ES-I3 (cell line): Measurements from ENCODE around the gene PDXK.

Experiments used
- H3K36me3 ChIP-seq: 2 replicates; pipeline ENCODE4 v1.6.1; 2013; ENCODE audit warnings: mild to moderate bottlenecking, low read length, control low read depth, moderate library complexity; ENCODE audit not compliant: insufficient read depth
- H3K4me1 ChIP-seq: 2 replicates; pipeline ENCODE4 v1.6.1; 2013; ENCODE audit warnings: mild to moderate bottlenecking, control low read depth, low read length; ENCODE audit not compliant: insufficient read depth
- H3K9ac ChIP-seq: 2 replicates; pipeline ENCODE4 v1.6.1; 2013; ENCODE audit warnings: low read depth, mild to moderate bottlenecking, low read length, moderate library complexity
- H3K9me3 ChIP-seq: 2 replicates; pipeline ENCODE4 v1.6.1; 2013; ENCODE audit warnings: mild to moderate bottlenecking, low read length, moderate library complexity; ENCODE audit not compliant: control insufficient read depth, insufficient read depth

PDXK gene

DNA sequence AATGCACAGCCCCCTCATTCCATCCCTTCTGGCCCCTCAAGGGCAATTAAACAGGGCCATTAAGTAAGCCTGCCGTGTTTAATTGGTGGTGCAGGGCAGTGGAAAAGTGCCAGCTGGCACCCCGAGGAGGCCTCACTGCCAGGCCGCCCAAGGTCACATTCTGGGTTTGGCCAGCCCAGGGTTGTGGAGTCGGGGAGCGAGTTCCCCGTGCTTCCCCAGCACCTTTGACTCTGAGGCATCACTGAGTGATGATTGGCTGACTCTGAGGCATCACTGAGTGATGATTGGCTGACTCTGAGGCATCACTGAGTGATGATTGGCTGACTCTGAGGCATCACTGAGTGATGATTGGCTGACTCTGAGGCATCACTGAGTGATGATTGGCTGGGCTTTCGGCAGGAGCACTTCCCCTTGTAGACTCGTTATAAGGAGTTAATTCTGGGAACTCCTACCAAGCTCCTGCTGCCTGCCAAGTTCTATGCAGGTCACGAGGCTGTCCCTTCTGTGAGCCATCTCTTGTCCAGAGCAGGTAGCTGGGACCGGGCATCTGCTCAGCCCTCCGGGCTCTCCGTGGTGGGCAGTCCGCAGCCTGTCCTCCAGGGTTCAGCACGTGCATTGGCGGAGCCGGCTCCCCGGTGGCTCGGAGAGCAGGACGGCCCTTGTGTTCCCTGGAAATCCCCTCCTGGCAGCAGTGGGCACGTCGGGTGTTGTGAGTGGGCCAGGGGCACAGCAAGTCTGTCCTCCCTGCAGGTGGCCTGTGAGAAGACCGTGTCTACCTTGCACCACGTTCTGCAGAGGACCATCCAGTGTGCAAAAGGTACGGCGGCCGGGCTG lies 36.2 kb downstream of the PDXK start:
- Histone ChIP-seq H3K36me3 (peaks cover 12% of the 10 kb centered on the region; the same call in 1 of the 2 replicates), H3K9me3 (no peaks in the 10 kb centered on the region), H3K9ac (no peak overlapping the region), H3K4me1 (no peaks in the 10 kb centered on the region)

DNA sequence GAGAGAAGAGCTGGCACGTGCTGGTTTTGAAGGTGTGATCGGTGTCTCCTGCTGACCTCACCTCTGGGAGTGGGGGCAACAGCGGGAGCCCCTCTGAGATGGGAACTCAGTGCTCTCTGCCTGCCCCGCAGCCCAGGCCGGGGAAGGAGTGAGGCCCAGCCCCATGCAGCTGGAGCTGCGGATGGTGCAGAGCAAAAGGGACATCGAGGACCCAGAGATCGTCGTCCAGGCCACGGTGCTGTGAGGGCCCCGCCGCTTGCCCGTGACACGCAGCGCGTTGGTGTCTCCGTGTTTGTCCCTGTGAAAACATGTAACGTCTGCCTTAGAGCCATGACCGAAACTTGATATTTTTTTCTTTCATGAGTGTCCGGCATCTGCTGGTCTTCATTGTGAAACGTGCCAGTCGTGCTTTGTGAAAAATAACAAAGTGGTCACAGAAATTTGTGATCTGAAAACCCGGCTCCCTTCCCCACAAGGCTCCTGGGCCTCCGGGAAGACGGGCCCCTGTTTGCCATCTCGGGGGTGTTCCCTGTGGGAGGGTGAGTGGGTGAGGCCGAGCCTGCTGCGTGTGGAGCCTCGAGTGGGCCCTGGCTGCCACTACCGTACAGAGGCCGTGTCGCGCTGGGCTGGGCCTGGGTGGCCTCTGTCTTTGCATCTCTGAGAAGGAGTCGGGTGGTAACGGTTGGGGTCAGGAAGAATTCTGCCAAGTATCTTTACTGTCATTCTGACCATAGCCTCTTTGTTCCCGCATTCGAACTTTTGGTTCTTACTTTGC lies 37.1 kb downstream of the PDXK start:
- Histone ChIP-seq H3K4me1 (no peaks in the 10 kb centered on the region), H3K36me3 (peaks cover 12% of the 10 kb centered on the region), H3K9me3 (no peaks in the 10 kb centered on the region), H3K9ac (no peak overlapping the region)

DNA sequence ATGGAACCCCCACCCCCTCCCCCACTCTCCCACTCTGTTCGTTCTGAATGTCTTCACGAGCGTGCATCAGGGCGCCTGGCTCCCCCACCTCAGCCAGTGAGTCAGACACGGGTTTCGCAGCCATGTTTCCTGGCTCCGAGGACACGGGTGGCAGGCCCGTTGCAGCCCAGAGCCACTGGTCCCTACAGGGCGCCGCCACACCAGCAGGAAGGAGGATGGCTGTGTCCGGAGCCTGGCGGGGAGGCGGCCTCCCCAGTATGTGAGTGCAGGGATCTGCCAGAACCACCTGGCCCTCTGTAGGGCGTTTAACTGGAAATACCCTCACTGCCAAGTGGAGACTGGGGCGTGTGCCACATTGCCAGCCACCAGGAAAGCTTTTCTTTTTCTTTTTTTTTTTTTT lies 38.7 kb downstream of the PDXK start:
- peaks cover 12% of the 10 kb centered on the region for H3K36me3 ChIP-seq
- H3K9me3 ChIP-seq: no peaks in the 10 kb centered on the region
- H3K9ac ChIP-seq: no peak overlapping the region
- no peaks in the 10 kb centered on the region for H3K4me1 ChIP-seq

DNA sequence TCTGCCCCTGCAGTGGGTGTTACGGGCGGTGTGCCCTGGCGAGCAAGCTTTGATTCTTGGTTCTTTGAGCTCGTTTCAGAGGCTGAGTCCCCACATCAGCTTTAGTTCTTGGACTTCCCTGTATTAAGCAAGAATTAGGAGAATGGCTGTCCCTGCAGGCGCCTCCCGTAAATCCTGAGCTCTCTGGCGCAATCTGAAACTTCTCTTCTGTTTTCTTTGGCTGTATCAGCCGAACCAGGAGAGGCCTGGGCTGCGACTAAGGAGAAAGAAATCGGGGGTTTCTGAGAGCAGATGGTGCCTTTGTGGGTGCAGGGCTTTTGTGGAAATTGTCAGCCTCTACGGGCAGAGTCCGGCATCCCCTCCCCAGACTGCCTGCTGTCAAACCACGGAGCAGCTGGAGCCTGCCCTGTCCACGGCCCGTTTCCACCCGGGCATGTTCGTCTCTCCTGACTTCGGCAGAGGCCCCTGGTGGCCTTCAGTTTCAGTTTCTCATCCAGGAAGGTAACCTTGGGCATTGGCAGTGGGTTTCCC lies 39.2 kb downstream of the PDXK start:
- H3K4me1 ChIP-seq: no peaks in the 10 kb centered on the region
- no peak overlapping the region for H3K9ac ChIP-seq
- H3K36me3 ChIP-seq: peaks cover 18% of the 10 kb centered on the region
- H3K9me3 ChIP-seq: no peaks in the 10 kb centered on the region

DNA sequence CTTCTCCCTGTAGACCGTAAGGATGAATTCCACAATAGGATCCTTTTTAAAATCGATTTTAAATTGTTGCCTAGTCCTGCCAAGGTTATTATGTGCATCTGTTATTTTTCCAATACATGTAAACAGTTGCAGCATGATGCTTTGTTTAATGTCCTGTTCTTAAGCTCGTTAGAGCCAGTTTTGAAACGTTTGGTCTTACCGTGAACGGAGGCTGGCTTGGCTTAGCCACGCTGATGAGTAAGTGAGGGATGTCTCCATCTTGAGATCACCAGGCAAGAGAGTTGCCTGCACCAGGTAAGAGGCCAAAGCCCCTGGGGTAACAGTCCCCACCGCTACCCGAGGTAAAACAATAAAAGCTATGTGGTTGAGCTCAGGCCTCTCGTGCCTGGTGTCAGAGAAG lies 39.9 kb downstream of the PDXK start:
- Histone ChIP-seq H3K36me3 (peaks cover 20% of the 10 kb centered on the region), H3K9me3 (no peaks in the 10 kb centered on the region), H3K9ac (no peak overlapping the region), H3K4me1 (no peaks in the 10 kb centered on the region)

DNA sequence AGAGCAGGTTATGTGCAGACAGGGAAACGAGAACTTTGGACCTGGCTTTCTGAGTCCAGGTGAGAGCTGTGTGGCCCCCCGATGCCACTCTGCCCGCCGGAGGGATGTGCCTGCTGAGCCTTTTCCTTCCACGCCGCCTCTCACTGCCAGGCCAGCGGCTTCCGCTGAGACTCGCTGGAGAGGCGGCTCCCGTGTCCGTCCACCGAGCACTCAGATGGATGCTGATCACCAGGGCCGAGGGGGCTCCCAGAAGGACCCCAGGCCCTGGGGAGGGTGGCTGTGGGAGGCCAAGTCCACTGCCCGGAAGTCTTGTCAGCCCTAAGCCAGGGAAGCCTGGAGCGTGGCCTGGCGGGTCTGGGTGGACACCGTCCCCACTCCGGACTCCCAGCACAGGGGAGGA lies 40.7 kb downstream of the PDXK start:
- Histone ChIP-seq H3K36me3 (peaks cover 16% of the 10 kb centered on the region), H3K4me1 (no peaks in the 10 kb centered on the region; the same call in 1 of the 2 replicates), H3K9ac (no peak overlapping the region)

DNA sequence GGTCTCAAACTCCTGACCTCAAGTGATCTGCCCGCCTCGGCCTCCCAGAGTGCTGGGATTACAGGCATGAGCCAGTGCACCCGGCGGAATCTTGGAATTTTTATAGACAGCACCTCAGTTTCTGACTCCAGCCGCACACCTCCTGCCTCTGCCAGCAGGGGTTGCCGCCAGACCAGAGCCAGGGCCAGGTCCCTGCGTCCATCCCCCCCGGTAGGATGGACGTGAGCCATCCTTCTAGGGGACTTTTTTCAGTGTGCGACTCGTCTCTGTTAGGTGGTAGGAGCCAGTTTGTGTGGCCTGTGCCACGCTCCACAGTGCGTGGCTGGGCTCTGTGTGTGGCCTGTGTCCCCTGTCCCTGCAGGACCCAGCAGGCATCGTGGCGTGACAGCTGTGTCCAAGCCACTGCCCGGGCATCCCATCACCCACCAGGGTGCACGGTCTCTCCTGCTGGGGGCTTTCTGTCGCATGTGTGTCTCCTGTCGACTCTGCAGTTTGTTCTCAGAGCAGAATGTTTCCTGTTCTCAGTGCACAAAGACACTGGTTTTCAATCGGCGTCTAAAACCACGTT lies 41.5 kb downstream of the PDXK start:
- Histone ChIP-seq H3K36me3 (peaks cover 16% of the 10 kb centered on the region), H3K9ac (no peak overlapping the region), H3K4me1 (no peaks in the 10 kb centered on the region; the same call in 1 of the 2 replicates), H3K9me3 (no peaks in the 10 kb centered on the region)

More for the DNA sequence above, 40.7 kb downstream of the PDXK start:
- no peaks in the 10 kb centered on the region for H3K9me3 ChIP-seq

DNA sequence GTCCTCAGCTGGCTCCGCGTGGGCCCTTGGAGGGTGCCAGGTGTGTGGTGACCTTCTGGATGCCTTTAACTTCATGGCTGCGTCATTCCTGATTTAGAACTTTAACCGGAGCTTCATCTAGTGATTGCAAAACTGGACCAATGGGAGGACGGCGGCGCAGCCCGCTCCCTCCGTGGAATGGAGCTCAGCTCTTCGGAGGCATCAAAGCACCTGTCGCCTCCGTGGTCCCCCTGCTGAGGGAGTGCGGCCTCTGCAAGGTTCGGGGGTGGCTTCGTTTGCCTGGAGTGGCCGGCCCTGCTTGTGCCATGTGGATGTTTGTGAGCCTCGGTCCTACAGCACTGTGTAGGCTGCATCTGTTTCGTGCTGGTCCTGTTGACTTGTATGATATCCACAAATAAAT lies 43.0 kb downstream of the PDXK start:
- Histone ChIP-seq H3K36me3 (peaks cover 12% of the 10 kb centered on the region), H3K4me1 (no peaks in the 10 kb centered on the region; the same call in 1 of the 2 replicates), H3K9ac (no peak overlapping the region), H3K9me3 (no peaks in the 10 kb centered on the region)

DNA sequence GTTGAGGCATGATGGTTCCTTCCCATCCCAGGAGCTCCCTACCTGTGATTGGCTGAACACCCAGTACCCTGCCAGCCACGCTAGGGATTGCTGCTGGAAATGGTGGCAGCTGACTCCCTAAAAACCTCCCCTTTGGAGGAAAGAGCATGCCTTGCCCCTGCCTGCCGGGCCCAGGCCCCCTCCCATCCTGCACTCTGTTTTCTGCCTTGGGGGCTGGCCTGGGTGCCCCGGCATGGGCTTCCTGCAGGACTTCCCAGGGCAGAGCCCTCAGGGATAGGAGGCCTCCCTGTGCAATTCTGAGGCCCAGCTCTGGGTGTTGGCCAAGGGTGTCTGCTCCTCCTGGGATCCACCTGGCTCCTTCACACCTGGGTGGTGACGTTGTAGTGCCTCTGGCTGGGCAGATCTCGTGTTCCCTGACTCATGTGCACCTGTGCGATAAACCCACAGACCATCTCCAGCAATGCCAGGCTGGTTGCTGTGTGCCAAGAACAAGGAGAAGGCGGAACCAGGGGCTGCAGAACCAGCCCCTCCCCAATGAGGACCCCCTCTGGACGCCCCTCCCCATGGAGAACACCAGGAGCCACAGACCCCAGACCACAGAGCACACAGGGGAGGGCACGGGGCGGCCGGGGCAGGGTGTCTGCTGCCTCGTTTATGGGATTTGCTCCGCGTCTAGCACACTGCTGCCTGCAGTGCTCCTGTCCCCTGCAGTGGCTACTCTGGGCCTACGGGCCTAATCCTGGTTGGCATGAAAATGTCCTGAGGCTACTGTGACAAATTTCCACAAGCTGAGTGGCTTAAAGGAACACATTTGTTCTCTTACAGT lies 43.6 kb downstream of the PDXK start:
- H3K36me3 ChIP-seq: peaks cover 12% of the 10 kb centered on the region
- H3K9ac ChIP-seq: no peak overlapping the region
- H3K9me3 ChIP-seq: no peaks in the 10 kb centered on the region
- H3K4me1 ChIP-seq: no peaks in the 10 kb centered on the region; the same call in 1 of the 2 replicates

DNA sequence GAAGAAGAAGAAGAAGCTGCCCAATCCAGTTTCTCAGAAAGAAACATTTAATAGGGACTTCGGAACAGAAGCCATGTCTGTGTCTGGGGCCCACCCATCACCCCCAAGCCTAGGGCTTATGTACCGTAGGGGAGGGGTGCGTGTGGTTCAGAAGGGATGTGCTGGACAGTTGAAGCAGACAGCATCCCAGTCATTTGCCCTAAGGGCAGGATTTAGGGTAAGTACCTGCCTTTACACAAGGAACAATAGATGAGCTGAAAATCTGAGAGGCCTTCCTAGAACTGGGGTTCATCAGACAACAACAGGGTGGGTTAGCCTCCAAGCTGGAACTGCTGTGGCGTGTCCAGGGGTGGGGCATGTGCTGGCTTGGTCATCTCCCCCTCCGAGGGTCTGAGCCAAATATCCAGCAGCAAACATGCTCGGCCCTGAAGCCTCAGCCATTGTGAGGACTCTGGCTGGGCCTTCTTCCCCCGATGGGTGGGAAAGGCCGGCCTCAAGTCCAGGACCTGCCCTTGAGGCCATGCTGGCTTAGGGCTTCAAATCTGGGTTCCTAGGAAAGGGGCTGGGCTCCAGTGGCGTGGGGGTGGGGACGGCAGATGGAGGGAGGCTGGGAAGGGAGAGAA lies 45.1 kb downstream of the PDXK start:
- no peak overlapping the region for H3K9ac ChIP-seq

DNA sequence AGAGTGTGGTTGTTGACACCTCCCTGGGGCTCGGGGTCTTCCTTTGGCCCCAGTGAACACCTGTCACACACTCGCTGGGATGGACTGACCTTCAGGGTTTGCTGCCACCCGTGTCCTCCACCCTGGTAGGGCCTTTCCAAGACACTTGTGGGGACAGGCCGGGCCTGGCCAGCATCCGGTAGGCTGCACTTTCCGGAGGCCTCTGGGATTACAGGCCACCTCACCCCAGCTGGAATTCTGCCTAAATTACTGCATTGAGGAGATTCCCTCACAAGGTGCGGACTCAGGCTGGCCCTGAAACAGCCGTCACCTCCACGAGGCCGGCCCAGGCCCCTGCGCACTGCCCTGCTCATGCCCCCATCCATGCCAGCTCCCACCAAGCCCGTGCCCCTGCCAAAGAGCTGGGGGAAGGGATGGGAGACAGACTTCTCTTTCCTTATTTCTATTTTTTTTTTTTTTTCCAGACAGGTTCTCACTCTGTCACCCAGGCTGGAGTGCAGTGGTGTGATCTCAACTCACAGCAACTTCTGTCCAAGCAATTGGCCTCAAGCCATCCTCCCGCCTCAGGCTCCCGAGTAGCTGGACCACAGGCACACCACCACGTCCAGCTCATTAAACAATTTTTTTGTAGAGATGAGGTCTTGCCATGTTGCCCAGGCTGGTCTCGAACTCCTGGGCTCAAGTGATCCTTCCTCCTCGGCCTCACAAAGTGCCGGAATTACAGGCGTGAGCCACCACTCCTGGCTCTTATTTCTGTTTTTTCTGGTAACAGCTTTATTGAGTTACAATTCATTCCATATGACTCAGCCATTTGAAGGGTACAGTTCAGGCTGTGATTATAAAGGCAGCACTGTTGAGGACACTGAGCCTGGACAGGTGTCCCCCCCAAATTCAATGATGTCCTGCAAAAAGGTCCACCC lies 45.9 kb downstream of the PDXK start:
- H3K9ac ChIP-seq: no peak overlapping the region

More for the DNA sequence above, 45.1 kb downstream of the PDXK start:
- H3K36me3 ChIP-seq: peaks cover 9% of the 10 kb centered on the region; the same call in 1 of the 2 replicates
- H3K4me1 ChIP-seq: peaks cover 12% of the 10 kb centered on the region; the same call in 1 of the 2 replicates
- H3K9me3 ChIP-seq: no peaks in the 10 kb centered on the region

DNA sequence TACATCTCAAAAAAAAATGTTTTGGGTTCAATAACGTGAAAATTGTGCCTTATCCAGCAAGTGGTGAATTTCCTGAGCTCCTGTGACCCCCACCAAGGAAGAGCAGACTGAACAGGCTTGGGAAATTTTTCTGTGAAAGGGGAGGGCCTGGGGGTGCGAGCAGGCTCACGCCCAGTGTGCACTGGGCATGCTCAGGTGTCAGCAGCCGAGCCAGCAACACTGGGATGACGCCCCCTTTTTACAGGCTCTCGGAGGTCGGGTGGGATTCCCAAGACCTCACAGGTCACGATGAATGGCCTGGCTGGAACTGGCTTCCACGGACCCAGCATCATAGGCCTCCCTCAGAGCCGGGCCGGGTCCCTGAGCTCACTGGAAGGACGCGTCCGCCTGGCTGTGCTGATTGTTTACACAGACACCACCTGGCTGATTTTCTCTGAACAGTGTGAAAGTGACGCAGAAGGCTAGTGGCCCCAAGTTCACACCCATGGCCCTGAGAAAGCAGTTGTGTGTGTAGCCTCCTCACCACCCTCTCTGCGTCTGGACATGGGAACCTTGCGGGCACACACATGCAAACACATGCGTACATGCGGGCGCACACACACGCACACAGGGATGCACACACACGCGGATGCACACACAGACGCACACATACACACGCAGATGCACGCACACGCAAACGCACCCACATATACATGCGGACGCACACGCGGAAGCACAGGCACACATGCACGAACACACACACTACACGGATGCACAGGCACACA lies 48.0 kb downstream of the PDXK start:
- Histone ChIP-seq H3K4me1 (peaks cover 21% of the 10 kb centered on the region), H3K9ac (no peak overlapping the region)

More for the DNA sequence above, 45.9 kb downstream of the PDXK start:
- H3K36me3 ChIP-seq: peaks cover 9% of the 10 kb centered on the region; the same call in 1 of the 2 replicates
- no peaks in the 10 kb centered on the region for H3K9me3 ChIP-seq
- peaks cover 12% of the 10 kb centered on the region; the same call in 1 of the 2 replicates for H3K4me1 ChIP-seq

More for the DNA sequence above, 48.0 kb downstream of the PDXK start:
- no peaks in the 10 kb centered on the region for H3K9me3 ChIP-seq
- H3K36me3 ChIP-seq: peaks cover 9% of the 10 kb centered on the region; the same call in 1 of the 2 replicates
